Nephron (organoid): ENCODE results near the gene ARL4D.
A peak's percentile ranks its signal among the peaks of the same experiment; 100 is the strongest.
"Not testable (repeated sequence)": the region's sequence is repeated elsewhere in the genome, so short reads cannot be mapped to it uniquely, and the experiment has no call there.

Source experiments
- H3K27ac Mint-ChIP-seq, 3 experiments: 2 replicates each; pipeline ENCODE4 v1.8.0; 2020; ENCODE audit warnings: mixed read lengths in 3 of 3, mild to moderate bottlenecking in 2 of 3, moderate library complexity in 1 of 3
- H3K27me3 Mint-ChIP-seq: 2 replicates; pipeline ENCODE4 v1.8.0; 2021; ENCODE audit warnings: low read depth, mild to moderate bottlenecking, moderate library complexity, mixed read lengths
- H3K36me3 Mint-ChIP-seq: 2 replicates; pipeline ENCODE4 v1.8.0; 2020; ENCODE audit warnings: low read depth, mixed read lengths
- H3K4me1 Mint-ChIP-seq: 2 replicates; pipeline ENCODE4 v1.8.0; 2020; ENCODE audit warnings: mixed read lengths
- H3K4me3 Mint-ChIP-seq, 3 experiments: 2 replicates each; pipeline ENCODE4 v1.8.0; 2020; ENCODE audit warnings: mild to moderate bottlenecking in 3 of 3, mixed read lengths in 3 of 3, moderate library complexity in 2 of 3
- H3K9me3 Mint-ChIP-seq: 2 replicates; pipeline ENCODE4 v1.8.0; 2020; ENCODE audit warnings: mixed read lengths
- TF ChIP-seq, protein P1 (sequence below), 3 experiments: fragments of 200-600 bp; sonication (generic); IDR thresholded peaks; one replicate each; pipeline ENCODE4 v1.5.0; 2021; ENCODE audit warnings: antibody characterized with exemption in 3 of 3; ENCODE audit not compliant: unreplicated experiment in 3 of 3

The ARL4D gene

DNA sequence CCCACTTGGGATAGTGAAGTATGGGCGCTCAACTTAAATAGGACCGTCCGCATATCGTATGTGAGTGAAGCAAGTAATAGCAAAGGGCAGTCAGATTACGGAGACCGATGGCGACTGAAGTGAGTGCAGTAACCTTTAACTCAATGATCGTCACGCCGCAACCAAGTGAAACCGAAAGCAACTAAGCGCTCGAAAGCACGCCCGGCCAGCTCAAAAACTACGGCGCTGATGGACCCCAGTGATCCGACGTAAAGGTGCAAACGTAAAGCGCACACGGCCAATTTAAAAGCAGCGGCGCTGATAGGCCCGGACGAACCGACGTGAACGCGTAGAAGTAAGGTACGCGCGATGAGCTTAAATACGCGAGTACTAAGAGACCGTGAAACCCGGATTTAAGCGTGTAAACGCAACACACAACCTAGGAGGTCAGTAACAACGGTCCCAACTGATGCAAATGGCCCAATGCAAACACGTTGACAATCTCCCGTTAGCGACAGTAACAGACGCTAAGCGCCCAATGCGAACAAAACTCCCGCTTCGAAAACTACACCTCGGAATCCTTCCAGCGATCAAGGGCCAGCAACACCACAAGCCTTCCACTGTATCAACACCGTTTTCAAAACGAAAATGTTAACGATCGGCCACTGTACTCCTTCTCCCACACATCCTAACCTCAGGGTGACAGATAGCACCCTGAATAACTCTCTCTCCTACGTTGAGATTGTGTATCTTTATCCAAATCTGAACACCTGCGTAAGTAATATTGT, 37.9 kb upstream of the ARL4D start:
- TF ChIP-seq, protein P1, sequence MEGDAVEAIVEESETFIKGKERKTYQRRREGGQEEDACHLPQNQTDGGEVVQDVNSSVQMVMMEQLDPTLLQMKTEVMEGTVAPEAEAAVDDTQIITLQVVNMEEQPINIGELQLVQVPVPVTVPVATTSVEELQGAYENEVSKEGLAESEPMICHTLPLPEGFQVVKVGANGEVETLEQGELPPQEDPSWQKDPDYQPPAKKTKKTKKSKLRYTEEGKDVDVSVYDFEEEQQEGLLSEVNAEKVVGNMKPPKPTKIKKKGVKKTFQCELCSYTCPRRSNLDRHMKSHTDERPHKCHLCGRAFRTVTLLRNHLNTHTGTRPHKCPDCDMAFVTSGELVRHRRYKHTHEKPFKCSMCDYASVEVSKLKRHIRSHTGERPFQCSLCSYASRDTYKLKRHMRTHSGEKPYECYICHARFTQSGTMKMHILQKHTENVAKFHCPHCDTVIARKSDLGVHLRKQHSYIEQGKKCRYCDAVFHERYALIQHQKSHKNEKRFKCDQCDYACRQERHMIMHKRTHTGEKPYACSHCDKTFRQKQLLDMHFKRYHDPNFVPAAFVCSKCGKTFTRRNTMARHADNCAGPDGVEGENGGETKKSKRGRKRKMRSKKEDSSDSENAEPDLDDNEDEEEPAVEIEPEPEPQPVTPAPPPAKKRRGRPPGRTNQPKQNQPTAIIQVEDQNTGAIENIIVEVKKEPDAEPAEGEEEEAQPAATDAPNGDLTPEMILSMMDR (IDR thresholded peaks at IDR 0.05; ENCODE audit: unreplicated experiment in 3 of 3) = no peak
- H3K27me3 Mint-ChIP-seq = no peaks in the 10 kb centered on the region
- peak overlapping the region; percentile 100 for H3K27ac Mint-ChIP-seq
- H3K36me3 Mint-ChIP-seq = peaks cover 21% of the 10 kb centered on the region
- H3K4me1 Mint-ChIP-seq = peaks cover 37% of the 10 kb centered on the region
- peaks cover 2% of the 10 kb centered on the region for H3K9me3 Mint-ChIP-seq
- H3K4me3 Mint-ChIP-seq = peak overlapping the region; percentile 77 to 81 (median 81)

DNA sequence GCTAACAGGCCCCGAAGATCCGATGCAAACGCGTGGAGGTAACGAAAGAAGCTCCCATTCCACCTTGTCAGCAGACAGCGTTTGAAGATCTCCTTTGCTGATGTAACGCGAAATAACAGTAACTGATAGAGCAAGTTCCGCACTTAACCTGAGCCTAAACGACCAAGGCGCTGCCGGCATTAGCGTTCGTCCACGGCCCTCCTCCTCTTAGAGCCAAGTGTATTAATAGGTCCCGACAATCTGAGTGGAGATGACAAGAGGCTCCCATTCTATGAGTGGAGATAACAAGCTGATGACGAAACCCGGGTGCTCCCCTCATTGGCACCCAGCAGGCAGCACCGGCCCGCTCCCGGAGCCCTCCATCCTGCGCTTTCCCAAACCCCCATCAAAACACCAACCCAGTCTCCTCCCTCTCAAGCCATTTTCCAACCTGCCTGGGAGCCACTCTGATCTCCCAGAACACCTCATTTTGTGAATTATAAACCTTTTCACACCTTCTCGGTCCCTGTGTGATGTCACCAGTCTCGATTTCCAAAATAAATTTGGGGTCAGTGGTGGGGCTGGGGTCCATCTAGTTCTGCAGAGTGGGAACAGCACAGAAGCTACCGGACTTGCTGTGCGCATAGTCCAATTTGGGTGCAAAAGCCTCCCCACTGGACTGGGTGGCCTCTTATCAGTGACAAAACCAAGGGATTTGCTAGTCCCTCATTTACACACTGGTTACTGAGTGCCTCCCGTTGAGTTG, 35.4 kb upstream of the ARL4D start:
- Mint-ChIP-seq H3K4me3 (peak overlapping the region; percentile 15 to 53 (median 48)), H3K27me3 (no peaks in the 10 kb centered on the region), H3K36me3 (peaks cover 19% of the 10 kb centered on the region), H3K27ac (peak overlapping the region; percentile 9 to 43 (median 29)), H3K4me1 (peaks cover 34% of the 10 kb centered on the region), H3K9me3 (peaks cover 2% of the 10 kb centered on the region)
- TF ChIP-seq, protein P1 (IDR thresholded peaks at IDR 0.05; ENCODE audit: unreplicated experiment in 3 of 3) = no peak

DNA sequence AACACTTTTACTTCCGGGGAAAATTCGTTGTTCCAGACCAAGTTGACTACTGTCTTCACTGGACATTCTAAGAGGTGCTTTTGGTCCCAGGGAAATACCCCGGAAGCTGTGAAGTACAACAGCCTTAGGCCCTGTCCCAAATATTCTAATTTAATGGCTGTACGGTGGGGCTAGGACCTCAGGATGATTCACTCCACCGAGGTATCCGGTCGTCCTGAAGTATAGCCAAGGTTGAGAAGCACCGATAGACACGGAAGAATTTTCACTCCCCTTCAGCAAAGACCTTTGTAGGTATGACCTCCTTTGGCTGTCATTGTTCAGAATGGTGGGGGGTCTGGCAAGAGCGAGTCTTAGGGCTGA, 34.9 kb upstream of the ARL4D start:
- Mint-ChIP-seq H3K27me3 (no peaks in the 10 kb centered on the region), H3K4me1 (peaks cover 35% of the 10 kb centered on the region), H3K9me3 (peaks cover 2% of the 10 kb centered on the region), H3K36me3 (peaks cover 14% of the 10 kb centered on the region), H3K27ac (peak overlapping the region in 1 of 3 experiments; percentile 9), H3K4me3 (peak overlapping the region in 2 of 3 experiments; percentile 12 to 24)
- TF ChIP-seq, protein P1 (IDR thresholded peaks at IDR 0.05; ENCODE audit: unreplicated experiment in 3 of 3) = no peak

DNA sequence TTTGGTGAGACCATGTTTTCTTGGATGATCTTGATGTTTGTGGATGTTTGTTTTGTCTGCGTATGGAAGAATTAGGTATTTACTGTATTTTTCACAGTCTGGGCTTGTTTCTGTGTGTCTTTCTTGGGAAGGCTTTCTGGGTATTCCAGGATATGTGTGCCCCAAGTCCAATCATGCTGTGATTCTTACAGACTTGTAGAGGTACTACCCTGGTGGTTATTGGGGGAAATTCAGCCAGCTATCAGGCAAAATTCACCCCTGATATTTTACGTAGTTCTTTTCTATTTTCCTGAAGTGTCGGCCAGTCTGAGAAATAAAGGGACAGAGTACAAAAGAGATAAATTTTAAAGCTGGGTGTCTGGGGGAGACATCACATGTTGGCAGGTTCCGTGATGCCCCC, 33.4 kb upstream of the ARL4D start:
- TF ChIP-seq, protein P1 (IDR thresholded peaks at IDR 0.05; ENCODE audit: unreplicated experiment in 3 of 3) = peak in 2 of 3 experiments; percentile 19 to 31
- Mint-ChIP-seq H3K27me3 (peaks cover 3% of the 10 kb centered on the region), H3K36me3 (peaks cover 5% of the 10 kb centered on the region), H3K27ac (peak overlapping the region; percentile 68 to 87 (median 72)), H3K4me1 (peaks cover 32% of the 10 kb centered on the region), H3K9me3 (no peaks in the 10 kb centered on the region), H3K4me3 (peak overlapping the region in 1 of 3 experiments; percentile 25)

DNA sequence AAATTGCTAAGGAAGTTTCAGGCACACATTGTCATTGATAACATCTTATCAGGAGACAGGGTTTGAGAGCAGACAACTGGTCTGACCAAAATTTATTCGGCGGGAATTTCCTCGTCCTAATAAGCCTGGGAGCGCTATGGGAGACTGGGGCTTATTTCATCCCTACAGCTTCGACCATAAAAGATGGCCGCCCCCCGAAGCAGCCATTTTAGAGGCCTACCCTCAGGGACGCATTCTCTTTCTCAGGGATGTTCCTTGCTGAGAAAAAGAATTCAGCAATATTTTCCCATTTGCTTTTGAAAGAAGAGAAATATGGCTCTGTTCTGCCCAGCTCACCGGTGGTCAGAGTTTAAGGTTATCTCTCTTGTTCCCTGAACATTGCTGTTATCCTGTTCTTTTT, 32.9 kb upstream of the ARL4D start:
- H3K9me3 Mint-ChIP-seq, H3K36me3 Mint-ChIP-seq, H3K4me3 Mint-ChIP-seq, H3K27me3 Mint-ChIP-seq: not testable (repeated sequence)
- Mint-ChIP-seq H3K27ac (peak overlapping the region; percentile 72 to 100 (median 87)), H3K4me1 (peaks cover 32% of the 10 kb centered on the region)

DNA sequence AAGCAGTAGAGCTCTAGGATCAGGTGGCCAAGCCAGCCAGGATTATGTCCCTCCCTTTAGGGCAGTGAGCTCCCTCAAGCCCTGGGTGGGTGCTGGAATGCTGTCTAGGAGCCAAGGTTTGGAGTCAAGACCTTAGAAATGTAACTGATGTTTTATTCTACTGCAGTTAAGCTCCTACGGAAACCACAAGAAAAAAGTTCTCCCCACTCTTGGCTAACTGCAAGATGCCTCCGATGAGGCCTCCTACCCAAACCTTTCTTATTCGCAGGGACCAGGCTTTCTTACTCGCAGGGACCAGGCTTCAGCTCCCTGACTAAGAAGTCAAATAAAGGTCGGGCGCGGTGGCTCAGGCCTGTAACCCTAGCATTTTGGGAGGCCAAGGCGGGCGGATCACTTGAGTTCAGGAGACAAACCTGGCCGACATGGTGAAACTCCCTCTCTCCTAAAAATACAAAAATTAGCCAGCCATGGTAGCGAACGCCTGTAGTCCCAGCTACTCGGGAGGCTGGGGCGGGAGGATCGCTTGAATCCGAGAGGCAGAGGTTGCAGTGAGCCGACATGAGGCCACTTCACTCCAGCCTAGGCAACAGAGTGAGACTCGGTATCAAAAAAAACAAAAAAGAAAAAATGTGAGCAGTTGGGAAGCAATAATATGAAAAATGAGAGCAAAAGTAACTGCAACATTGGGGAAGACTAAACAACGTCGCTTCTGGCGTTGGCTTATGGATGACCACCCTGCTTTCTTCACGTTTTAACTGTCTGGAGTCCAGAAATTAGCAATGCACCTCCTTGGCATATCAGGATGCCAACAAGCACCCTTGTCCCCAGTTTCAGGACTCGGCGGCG, 31.7 kb upstream of the ARL4D start:
- H3K4me3 Mint-ChIP-seq = peak overlapping the region; percentile 81 to 85 (median 84)
- H3K9me3 Mint-ChIP-seq = no peaks in the 10 kb centered on the region
- peak overlapping the region; percentile 100 for H3K27ac Mint-ChIP-seq
- peaks cover 3% of the 10 kb centered on the region for H3K27me3 Mint-ChIP-seq
- TF ChIP-seq, protein P1 (IDR thresholded peaks at IDR 0.05; ENCODE audit: unreplicated experiment in 3 of 3) = no peak
- H3K36me3 Mint-ChIP-seq = peaks cover 5% of the 10 kb centered on the region
- H3K4me1 Mint-ChIP-seq = peaks cover 35% of the 10 kb centered on the region
